Sigmoid colon (tissue), 7 donors: ENCODE data around the gene LRRC28. TPM values are rescaled to one million over a fixed set of nuclear protein-coding genes. Genes with fewer than 3 reads are reported as not detected.
A peak's percentile ranks its signal among the peaks of the same experiment; 100 is the strongest.

Experiments used
- DNase-seq: peaks from one replicate; pipeline ENCODE4 v3.0.0-alpha.2; 2019
- H3K27ac ChIP-seq, 4 donors: fragments of 200-600 bp; sonication (generic); one replicate each; pipeline ENCODE4 v1.5.1; 2016 to 2019; ENCODE audit warnings: mild to moderate bottlenecking in 1 of 4
- H3K27me3 ChIP-seq, 3 donors: fragments of 200-600 bp; sonication (generic); one replicate each; pipeline ENCODE4 v1.5.1; 2019; ENCODE audit warnings: mild to moderate bottlenecking in 1 of 3
- H3K36me3 ChIP-seq, 4 donors: fragments of 200-600 bp; sonication (generic); one replicate each; pipeline ENCODE4 v1.5.1; 2016 to 2019
- H3K4me1 ChIP-seq, 4 donors: fragments of 200-600 bp; sonication (generic); one replicate each; pipeline ENCODE4 v1.5.1; 2017 to 2019
- H3K4me3 ChIP-seq, 4 donors: fragments of 200-600 bp; sonication (generic); one replicate each; pipeline ENCODE4 v1.5.1; 2017 to 2019; ENCODE audit warnings: mild to moderate bottlenecking in 2 of 4, moderate library complexity in 1 of 4
- H3K9me3 ChIP-seq, 4 donors: fragments of 200-600 bp in 3 of 4; sonication (generic) in 3 of 4; one replicate each; pipeline versions ENCODE4 v1.5.1 to v1.6.1; 2013 to 2019
- EP300 ChIP-seq, 4 donors: sonication (generic); formaldehyde crosslinking; IDR thresholded peaks; one replicate each; pipeline ENCODE4 v1.6.1; 2017; ENCODE audit warnings: antibody characterized with exemption in 4 of 4
- POLR2A ChIP-seq, 2 donors: fragments of 450-650 bp; IDR thresholded peaks; one replicate each; pipeline ENCODE4 v1.6.1; 2016; ENCODE audit warnings: antibody characterized with exemption in 2 of 2, mild to moderate bottlenecking in 2 of 2, moderate library complexity in 2 of 2
- POLR2AphosphoS5 ChIP-seq, 4 donors: sonication (generic); formaldehyde crosslinking; IDR thresholded peaks; one replicate each; pipeline ENCODE4 v1.6.1; 2017; ENCODE audit warnings: antibody characterized with exemption in 4 of 4
- WGBS, 2 donors: extraction: QIAGEN DNeasy Blood & Tissue Kit; methylation state at CpG; one replicate each; pipeline ENCODE4 v1.1.7; 2013; 5-methylcytosine and 5-hydroxymethylcytosine counted together
- intact Hi-C: fragments of 100-400 bp; cut with DNase I; formaldehyde crosslinking; loops from one replicate; pipeline ENCODE4 v1.15.1; 2023
- polyA plus RNA-seq, 3 donors: library from polyadenylated mRNA; stranded (reverse); fragments of 200-250 nt; gene quantifications; one replicate each; pipeline ENCODE4 v1.2.3, GENCODE V29; 2013
- total RNA-seq, 4 donors: library from RNA; depleted of rRNA; stranded (reverse); fragments of >200 nt; gene quantifications; one replicate each; pipeline ENCODE4 v1.1.0, GENCODE V29; 2016
- TF ChIP-seq, protein P1 (sequence below), 4 experiments: fragments of 450-650 bp in 3 of 4; fragments of 200-600 bp in 1 of 4; IDR thresholded peaks; one replicate each; pipeline ENCODE4 v1.5.1; 2016 to 2019; ENCODE audit warnings: antibody characterized with exemption in 4 of 4, mild to moderate bottlenecking in 3 of 4, moderate library complexity in 2 of 4
- donor health status: healthy with polysubstance abuse.
- donor health status: Bipolar disorder and iron deficiency.
- donor health status: healthy.

The LRRC28 gene
- total and polyA plus RNA-seq, 7 donors: 13.6 to 52.3 (median 24.4) TPM

DNA sequence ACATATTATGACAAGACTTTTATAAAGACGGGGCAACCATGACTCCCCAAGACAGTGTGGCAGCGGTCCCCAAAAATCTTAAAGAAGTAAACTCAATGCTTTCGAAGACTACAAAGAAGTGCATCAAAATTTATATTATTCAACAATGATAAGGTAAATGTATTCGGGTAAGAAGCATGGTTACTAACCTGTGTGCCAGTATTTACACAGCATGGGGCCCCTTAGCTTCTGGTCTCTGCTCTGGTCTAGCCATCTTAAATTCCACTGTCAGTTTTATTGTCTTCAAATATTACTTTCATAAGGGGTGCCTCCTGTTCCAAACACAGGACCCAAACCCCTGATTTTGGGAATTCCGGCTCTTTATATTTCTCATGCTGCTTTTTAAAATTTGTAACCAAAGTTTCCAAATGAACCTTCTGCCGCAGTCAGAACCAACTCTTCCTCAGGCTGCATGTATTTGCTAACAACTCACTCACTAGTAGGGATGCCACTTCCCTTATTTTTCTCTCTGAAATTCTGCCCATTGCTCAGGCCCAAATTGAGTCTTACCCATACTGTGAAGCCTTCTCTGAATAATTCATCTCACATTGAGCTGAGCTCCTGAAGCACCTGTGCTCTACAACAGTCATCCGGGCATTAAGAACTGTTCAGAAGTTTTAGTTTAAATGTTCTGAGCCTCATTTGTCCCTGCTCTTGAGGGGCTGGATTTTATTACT, 3.1 kb upstream of the LRRC28 start:
- TF ChIP-seq POLR2A (IDR thresholded peaks at IDR 0.05) (no peak), EP300 (IDR thresholded peaks at IDR 0.05) (no peak), POLR2AphosphoS5 (IDR thresholded peaks at IDR 0.05) (no peak)
- TF ChIP-seq, protein P1, sequence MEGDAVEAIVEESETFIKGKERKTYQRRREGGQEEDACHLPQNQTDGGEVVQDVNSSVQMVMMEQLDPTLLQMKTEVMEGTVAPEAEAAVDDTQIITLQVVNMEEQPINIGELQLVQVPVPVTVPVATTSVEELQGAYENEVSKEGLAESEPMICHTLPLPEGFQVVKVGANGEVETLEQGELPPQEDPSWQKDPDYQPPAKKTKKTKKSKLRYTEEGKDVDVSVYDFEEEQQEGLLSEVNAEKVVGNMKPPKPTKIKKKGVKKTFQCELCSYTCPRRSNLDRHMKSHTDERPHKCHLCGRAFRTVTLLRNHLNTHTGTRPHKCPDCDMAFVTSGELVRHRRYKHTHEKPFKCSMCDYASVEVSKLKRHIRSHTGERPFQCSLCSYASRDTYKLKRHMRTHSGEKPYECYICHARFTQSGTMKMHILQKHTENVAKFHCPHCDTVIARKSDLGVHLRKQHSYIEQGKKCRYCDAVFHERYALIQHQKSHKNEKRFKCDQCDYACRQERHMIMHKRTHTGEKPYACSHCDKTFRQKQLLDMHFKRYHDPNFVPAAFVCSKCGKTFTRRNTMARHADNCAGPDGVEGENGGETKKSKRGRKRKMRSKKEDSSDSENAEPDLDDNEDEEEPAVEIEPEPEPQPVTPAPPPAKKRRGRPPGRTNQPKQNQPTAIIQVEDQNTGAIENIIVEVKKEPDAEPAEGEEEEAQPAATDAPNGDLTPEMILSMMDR (IDR thresholded peaks at IDR 0.05): no peak
- DNase-seq: no peak
- Histone ChIP-seq H3K4me1 (peaks cover 0 to 46% (median 31%) of the 10 kb centered on the region in 4 donors), H3K36me3 (peaks cover 0 to 6% (median 3%) of the 10 kb centered on the region in 4 donors), H3K27me3 (no peaks in the 10 kb centered on the region), H3K9me3 (no peaks in the 10 kb centered on the region), H3K27ac (peak overlapping the region in 3 of 4 donors; percentile 90 to 95 (median 94)), H3K4me3 (peak overlapping the region in 3 of 4 donors; percentile 71 to 80 (median 72))
- 44 to 71% methylated on average over 7 of the region's 7 CpGs for WGBS, 2 donors
- intact Hi-C loops: no loop called here

GRCh38 chr15:99249270-99249841, 1.9 kb upstream of the LRRC28 start, which contains the start of gene TTC23:
Gene TTC23 (minus strand): TSS chr15:99249581. CDS start chr15:99228712, 20,869 bp downstream.
- no peaks in the 10 kb centered on the region for H3K27me3 ChIP-seq
- peak within 1 kb of the TSS; percentile 90 to 95 (median 93) for H3K27ac ChIP-seq
- TF ChIP-seq POLR2AphosphoS5 (IDR thresholded peaks at IDR 0.05) (peak; percentile 24 to 88 (median 44)), POLR2A (IDR thresholded peaks at IDR 0.05) (peak in 1 of 2 donors; percentile 18)
- TF ChIP-seq, protein P1 (IDR thresholded peaks at IDR 0.05): no peak
- peak within 1 kb of the TSS; percentile 65 to 80 (median 72) for H3K4me3 ChIP-seq
- intact Hi-C loops: no loop called here
- 2 to 18% methylated on average over 14 of the region's 14 CpGs for WGBS, 2 donors
- H3K36me3 ChIP-seq: peaks cover 0 to 6% (median 3%) of the 10 kb centered on the region in 4 donors
- no peak for DNase-seq
- H3K4me1 ChIP-seq: peaks cover 0 to 51% (median 34%) of the 10 kb centered on the region in 4 donors
- no peaks in the 10 kb centered on the region for H3K9me3 ChIP-seq

GRCh38 chr15:99250001-99250400, 1.3 kb upstream of the LRRC28 start:
- Histone ChIP-seq H3K36me3 (peaks cover 0 to 3% (median under 1%) of the 10 kb centered on the region in 4 donors), H3K9me3 (no peaks in the 10 kb centered on the region), H3K4me1 (peaks cover 0 to 51% (median 34%) of the 10 kb centered on the region in 4 donors), H3K4me3 (peak overlapping the region; percentile 65 to 80 (median 72)), H3K27me3 (no peaks in the 10 kb centered on the region), H3K27ac (peak overlapping the region; percentile 90 to 95 (median 93))
- 25 to 46% methylated on average over 4 of the region's 4 CpGs for WGBS, 2 donors
- DNase-seq: no peak
- intact Hi-C loops: no loop called here
- TF ChIP-seq POLR2A (IDR thresholded peaks at IDR 0.05) (no peak), EP300 (IDR thresholded peaks at IDR 0.05) (no peak), POLR2AphosphoS5 (IDR thresholded peaks at IDR 0.05) (no peak)
- TF ChIP-seq, protein P1 (IDR thresholded peaks at IDR 0.05): no peak

DNA sequence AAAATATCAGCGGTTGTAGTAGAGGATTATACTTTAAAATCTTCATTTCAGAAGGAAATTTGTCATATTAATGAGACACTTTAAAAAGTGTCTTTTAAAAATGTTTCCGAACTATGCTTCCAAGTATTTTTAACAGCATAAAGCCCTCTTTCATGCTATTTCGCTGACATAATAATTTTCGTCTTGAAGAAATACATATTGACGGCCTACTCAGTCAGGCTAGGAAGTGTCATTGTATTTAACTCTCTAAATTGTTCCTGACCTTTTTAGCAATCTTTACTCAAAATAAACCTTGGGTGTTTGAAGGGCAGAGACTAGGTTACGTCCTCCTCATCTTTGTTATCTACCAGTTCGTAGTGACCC, 806 bp upstream of the LRRC28 start:
- TF ChIP-seq POLR2A (IDR thresholded peaks at IDR 0.05) (no peak), POLR2AphosphoS5 (IDR thresholded peaks at IDR 0.05) (no peak), EP300 (IDR thresholded peaks at IDR 0.05) (no peak)
- TF ChIP-seq, protein P1 (IDR thresholded peaks at IDR 0.05): no peak
- WGBS, 2 donors: 19 to 27% methylated on average over 7 of the region's 7 CpGs
- Histone ChIP-seq H3K9me3 (no peaks in the 10 kb centered on the region), H3K4me3 (peak overlapping the region; percentile 65 to 80 (median 72)), H3K27ac (peak overlapping the region; percentile 90 to 95 (median 93)), H3K36me3 (no peaks in the 10 kb centered on the region), H3K27me3 (no peaks in the 10 kb centered on the region), H3K4me1 (peaks cover 0 to 51% (median 34%) of the 10 kb centered on the region in 4 donors)
- no peak for DNase-seq
- intact Hi-C loops: no loop called here
